ENCODE measurements around the gene SCCPDH. TPM values are rescaled to one million over a fixed set of nuclear protein-coding genes. Genes with fewer than 3 reads are reported as not detected.

Gene SCCPDH
- total and polyA plus RNA-seq, 2 of the 13 experiments (the other 11 are each of a cell fraction or from before 2014, with no cell fraction given): 36.7 to 62.3 TPM

DNA sequence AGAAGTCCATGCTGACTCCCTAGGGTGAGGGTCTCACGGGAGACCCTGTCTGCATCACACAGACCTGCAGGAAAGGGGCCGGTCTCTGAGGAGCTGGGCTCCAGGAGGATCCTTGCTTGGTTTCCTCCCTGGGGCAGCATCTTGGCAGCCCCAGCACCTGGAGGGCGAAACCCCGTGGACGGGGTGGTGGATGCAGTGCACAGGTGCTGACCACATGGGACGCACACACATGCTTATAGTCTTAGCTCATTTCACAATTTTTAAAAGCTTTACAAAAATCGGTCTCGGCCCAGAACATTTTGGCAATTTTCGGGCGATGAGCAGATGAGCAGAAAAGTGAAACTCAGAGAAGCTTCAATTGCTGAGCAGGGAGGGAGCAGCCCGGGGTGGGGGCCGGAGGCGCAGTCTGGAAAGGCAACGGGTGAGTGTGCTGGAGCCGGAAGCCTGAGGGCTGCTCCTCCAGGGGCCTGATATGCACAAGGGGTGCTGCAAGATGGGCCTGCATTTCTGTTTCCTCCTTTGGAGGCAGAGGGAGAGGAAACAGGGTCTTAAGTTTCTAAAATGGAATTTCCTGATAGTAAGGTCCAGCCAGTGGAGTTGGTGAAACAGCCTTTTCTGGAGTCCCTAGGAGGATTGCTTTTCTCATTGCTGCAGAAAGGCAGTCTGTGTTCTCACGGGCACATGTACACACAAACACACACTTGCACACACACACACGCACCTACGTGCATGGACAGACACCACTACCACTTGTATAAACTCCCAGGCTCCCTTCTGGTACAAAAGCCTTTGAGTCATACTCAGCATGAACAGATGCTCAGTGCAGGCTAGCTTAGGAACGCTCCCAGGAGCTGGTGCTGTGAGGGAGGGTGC, 60.6 kb downstream of the SCCPDH start:
- Histone ChIP-seq H3K27me3 (ENCODE audit: control insufficient read depth in 1 of 2, insufficient read depth in 2 of 2, low read length in 2 of 2) (no peaks in the 10 kb centered on the region), H4K20me1 (ENCODE audit: insufficient read depth, low read length) (no peaks in the 10 kb centered on the region), H3K4me1 (ENCODE audit: insufficient read depth, low read length) (peaks cover 34% of the 10 kb centered on the region), H3K27ac (ENCODE audit: extremely low read length, insufficient read depth, low read length) (no peak overlapping the region), H3K79me2 (ENCODE audit: insufficient read depth, low read length) (no peaks in the 10 kb centered on the region), H2AFZ (ENCODE audit: low read length) (no peak overlapping the region), H3K36me3 (replicated peaks in 1 of 2; ENCODE audit: control insufficient read depth in 1 of 2, insufficient read depth in 2 of 2, low read length in 2 of 2) (peaks cover 0 to 2% of the 10 kb centered on the region in 2 experiments; a peak in 1 of 5 replicates), H3K4me2 (ENCODE audit: low read depth, low read length) (no peak overlapping the region), H3K4me3 (replicated peaks in 1 of 3; ENCODE audit: insufficient read depth in 1 of 3, low read depth in 2 of 3, low read length in 3 of 3) (no peak overlapping the region), H3K9me3 (ENCODE audit: low read length) (peaks cover 7% of the 10 kb centered on the region; the same call in 1 of the 2 replicates), H3K9ac (ENCODE audit: insufficient read depth, low read depth, low read length) (no peak overlapping the region)
- FAIRE-seq (no peak), DNase-seq (ENCODE audit: low spot score) (no peak), ATAC-seq (peak; percentile 18)
- POLR2A ChIA-PET: no interaction called here
- in situ Hi-C loops (cut with HindIII; ENCODE audit: extremely low pct_ligation_motif_present, low pct_unique_long_range_greater_than_20kb): no loop called here
- 89% methylated on average over 18 of the region's 19 CpGs for WGBS (ENCODE audit: low lambda C conversion rate)
- no TSS peak for BruUV-seq (replicated peaks)
- CTCF ChIA-PET (ENCODE audit: low intra/inter-chr PET ratio, low total read pairs): no interaction called here
- intact Hi-C loops (cut with micrococcal nuclease; ENCODE audit: unreplicated experiment): no loop called here
- no peak for TF ChIP-seq TCF7L2 (IDR thresholded peaks at IDR 0.05; ENCODE audit: low read depth, low read length)
- TF ChIP-seq MAZ (IDR thresholded peaks at IDR 0.05; ENCODE audit: borderline replicate concordance, low read depth, low read length): no peak
- TF ChIP-seq MAZ (CRISPR knock-in tag; IDR thresholded peaks at IDR 0.05; ENCODE audit: low read depth): no peak
- TF ChIP-seq ZNF350 (CRISPR knock-in tag; IDR thresholded peaks at IDR 0.05; ENCODE audit: borderline replicate concordance, low read depth): no peak
- no peak for TF ChIP-seq KDM1A (CRISPR knock-in tag; IDR thresholded peaks at IDR 0.05)
- TF ChIP-seq ATAD3A (CRISPR knock-in tag; IDR thresholded peaks at IDR 0.05): no peak
- no peak for TF ChIP-seq YEATS4 (CRISPR knock-in tag; IDR thresholded peaks at IDR 0.05; ENCODE audit: borderline replicate concordance)
- no peak for TF ChIP-seq CEBPB (IDR thresholded peaks at IDR 0.05; ENCODE audit: borderline replicate concordance, low read depth, low read length)
- TF ChIP-seq, protein P1, sequence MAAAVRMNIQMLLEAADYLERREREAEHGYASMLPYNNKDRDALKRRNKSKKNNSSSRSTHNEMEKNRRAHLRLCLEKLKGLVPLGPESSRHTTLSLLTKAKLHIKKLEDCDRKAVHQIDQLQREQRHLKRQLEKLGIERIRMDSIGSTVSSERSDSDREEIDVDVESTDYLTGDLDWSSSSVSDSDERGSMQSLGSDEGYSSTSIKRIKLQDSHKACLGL (CRISPR knock-in tag; IDR thresholded peaks at IDR 0.05): no peak
- TF ChIP-seq ARHGAP35 (CRISPR knock-in tag; IDR thresholded peaks at IDR 0.05; ENCODE audit: borderline replicate concordance): no peak
- no peak for TF ChIP-seq NFE2L2 (IDR thresholded peaks at IDR 0.05; ENCODE audit: low read length)
- TF ChIP-seq, protein P2, sequence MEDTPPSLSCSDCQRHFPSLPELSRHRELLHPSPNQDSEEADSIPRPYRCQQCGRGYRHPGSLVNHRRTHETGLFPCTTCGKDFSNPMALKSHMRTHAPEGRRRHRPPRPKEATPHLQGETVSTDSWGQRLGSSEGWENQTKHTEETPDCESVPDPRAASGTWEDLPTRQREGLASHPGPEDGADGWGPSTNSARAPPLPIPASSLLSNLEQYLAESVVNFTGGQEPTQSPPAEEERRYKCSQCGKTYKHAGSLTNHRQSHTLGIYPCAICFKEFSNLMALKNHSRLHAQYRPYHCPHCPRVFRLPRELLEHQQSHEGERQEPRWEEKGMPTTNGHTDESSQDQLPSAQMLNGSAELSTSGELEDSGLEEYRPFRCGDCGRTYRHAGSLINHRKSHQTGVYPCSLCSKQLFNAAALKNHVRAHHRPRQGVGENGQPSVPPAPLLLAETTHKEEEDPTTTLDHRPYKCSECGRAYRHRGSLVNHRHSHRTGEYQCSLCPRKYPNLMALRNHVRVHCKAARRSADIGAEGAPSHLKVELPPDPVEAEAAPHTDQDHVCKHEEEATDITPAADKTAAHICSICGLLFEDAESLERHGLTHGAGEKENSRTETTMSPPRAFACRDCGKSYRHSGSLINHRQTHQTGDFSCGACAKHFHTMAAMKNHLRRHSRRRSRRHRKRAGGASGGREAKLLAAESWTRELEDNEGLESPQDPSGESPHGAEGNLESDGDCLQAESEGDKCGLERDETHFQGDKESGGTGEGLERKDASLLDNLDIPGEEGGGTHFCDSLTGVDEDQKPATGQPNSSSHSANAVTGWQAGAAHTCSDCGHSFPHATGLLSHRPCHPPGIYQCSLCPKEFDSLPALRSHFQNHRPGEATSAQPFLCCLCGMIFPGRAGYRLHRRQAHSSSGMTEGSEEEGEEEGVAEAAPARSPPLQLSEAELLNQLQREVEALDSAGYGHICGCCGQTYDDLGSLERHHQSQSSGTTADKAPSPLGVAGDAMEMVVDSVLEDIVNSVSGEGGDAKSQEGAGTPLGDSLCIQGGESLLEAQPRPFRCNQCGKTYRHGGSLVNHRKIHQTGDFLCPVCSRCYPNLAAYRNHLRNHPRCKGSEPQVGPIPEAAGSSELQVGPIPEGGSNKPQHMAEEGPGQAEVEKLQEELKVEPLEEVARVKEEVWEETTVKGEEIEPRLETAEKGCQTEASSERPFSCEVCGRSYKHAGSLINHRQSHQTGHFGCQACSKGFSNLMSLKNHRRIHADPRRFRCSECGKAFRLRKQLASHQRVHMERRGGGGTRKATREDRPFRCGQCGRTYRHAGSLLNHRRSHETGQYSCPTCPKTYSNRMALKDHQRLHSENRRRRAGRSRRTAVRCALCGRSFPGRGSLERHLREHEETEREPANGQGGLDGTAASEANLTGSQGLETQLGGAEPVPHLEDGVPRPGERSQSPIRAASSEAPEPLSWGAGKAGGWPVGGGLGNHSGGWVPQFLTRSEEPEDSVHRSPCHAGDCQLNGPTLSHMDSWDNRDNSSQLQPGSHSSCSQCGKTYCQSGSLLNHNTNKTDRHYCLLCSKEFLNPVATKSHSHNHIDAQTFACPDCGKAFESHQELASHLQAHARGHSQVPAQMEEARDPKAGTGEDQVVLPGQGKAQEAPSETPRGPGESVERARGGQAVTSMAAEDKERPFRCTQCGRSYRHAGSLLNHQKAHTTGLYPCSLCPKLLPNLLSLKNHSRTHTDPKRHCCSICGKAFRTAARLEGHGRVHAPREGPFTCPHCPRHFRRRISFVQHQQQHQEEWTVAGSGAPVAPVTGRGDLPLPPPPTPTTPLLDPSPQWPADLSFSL (CRISPR knock-in tag; IDR thresholded peaks at IDR 0.05): no peak
- TF ChIP-seq, protein P3, sequence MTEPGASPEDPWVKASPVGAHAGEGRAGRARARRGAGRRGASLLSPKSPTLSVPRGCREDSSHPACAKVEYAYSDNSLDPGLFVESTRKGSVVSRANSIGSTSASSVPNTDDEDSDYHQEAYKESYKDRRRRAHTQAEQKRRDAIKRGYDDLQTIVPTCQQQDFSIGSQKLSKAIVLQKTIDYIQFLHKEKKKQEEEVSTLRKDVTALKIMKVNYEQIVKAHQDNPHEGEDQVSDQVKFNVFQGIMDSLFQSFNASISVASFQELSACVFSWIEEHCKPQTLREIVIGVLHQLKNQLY (CRISPR knock-in tag; IDR thresholded peaks at IDR 0.05): no peak
- TF ChIP-seq, protein P4, sequence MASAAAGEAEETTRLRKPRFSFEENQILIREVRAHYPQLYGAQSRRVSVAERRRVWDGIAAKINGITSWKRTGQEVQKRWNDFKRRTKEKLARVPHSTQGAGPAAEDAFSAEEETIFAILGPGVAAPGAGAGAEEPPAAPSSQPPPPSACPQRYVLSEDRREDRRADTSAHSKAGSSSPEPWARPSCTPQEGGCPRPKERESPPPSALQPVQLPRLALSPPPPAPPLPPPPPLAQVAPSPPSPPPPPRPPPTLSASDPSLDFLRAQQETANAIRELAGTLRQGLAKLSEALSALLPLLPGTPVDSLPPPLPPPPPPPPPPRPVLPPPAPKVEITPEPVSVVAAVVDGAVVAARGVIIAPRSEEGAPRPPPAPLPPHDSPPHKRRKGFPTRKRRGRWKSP (CRISPR knock-in tag; IDR thresholded peaks at IDR 0.05): no peak
- TF ChIP-seq HOXA5 (CRISPR knock-in tag; IDR thresholded peaks at IDR 0.05): no peak
- TF ChIP-seq MTA1 (CRISPR knock-in tag; IDR thresholded peaks at IDR 0.05; ENCODE audit: borderline replicate concordance): no peak

All from HepG2 (cell line).